Upper lobe of left lung (tissue), 6 donors: ENCODE data around the gene NME3. TPM values are rescaled to one million over a fixed set of nuclear protein-coding genes. Genes with fewer than 3 reads are reported as not detected.

Experiments used
- ATAC-seq, 2 donors: fragments of 200-7000 bp; cut with Tn5 transposase; one replicate each; pipeline ENCODE4 v1.9.1; 2022; ENCODE audit warnings: mild to moderate bottlenecking in 2 of 2, moderate library complexity in 2 of 2; ENCODE audit not compliant: low FRiP score in 2 of 2
- DNase-seq, 2 donors: peaks; one replicate each; pipeline ENCODE4 v3.0.0-alpha.2; 2019 to 2020
- H3K27ac ChIP-seq, 4 donors: fragments of 200-600 bp; sonication (generic); one replicate each; pipeline ENCODE4 v1.5.1; 2016 to 2019
- H3K27me3 ChIP-seq, 4 donors: fragments of 200-600 bp; sonication (generic); one replicate each; pipeline ENCODE4 v1.5.1; 2017 to 2019
- H3K36me3 ChIP-seq, 4 donors: fragments of 200-600 bp; sonication (generic); one replicate each; pipeline ENCODE4 v1.5.1; 2016 to 2019
- H3K4me1 ChIP-seq, 4 donors: fragments of 200-600 bp; sonication (generic); one replicate each; pipeline ENCODE4 v1.5.1; 2018 to 2019
- H3K4me3 ChIP-seq, 4 donors: fragments of 200-600 bp; sonication (generic); one replicate each; pipeline ENCODE4 v1.5.1; 2017 to 2019; ENCODE audit warnings: mild to moderate bottlenecking in 2 of 4, moderate library complexity in 1 of 4
- H3K9me3 ChIP-seq, 4 donors: fragments of 200-600 bp; sonication (generic); one replicate each; pipeline ENCODE4 v1.5.1; 2018 to 2019
- CTCF ChIP-seq, 6 experiments: fragments of 450-650 bp in 4 of 6; fragments of 200-600 bp in 2 of 6; sonication (generic) in 2 of 6; IDR thresholded peaks; one replicate each; pipeline ENCODE4 v1.5.1; 2016 to 2019; ENCODE audit warnings: antibody characterized with exemption in 6 of 6
- EP300 ChIP-seq, 4 donors: sonication (generic); formaldehyde crosslinking; IDR thresholded peaks; one replicate each; pipeline ENCODE4 v1.5.1; 2017; ENCODE audit warnings: antibody characterized with exemption in 4 of 4, control low read depth in 2 of 4
- POLR2A ChIP-seq, 4 donors: fragments of 450-650 bp; IDR thresholded peaks; one replicate each; pipeline ENCODE4 v1.5.1; 2016 to 2017; ENCODE audit warnings: antibody characterized with exemption in 4 of 4, mild to moderate bottlenecking in 2 of 4
- POLR2AphosphoS5 ChIP-seq, 2 donors: sonication (generic); formaldehyde crosslinking; IDR thresholded peaks; one replicate each; pipeline ENCODE4 v1.5.1; 2017; ENCODE audit warnings: antibody characterized with exemption in 2 of 2
- WGBS, 2 donors: methylation state at CpG; one replicate each; pipeline ENCODE4 v1.1.5; 2017 to 2018; 5-methylcytosine and 5-hydroxymethylcytosine counted together
- total RNA-seq, 6 donors: library from RNA; depleted of rRNA in 4 of 6; stranded (reverse); fragments of >200 nt in 4 of 6; gene quantifications; one replicate each; pipeline versions ENCODE4 v1.1.0 to v1.2.1, GENCODE V29; 2016 to 2021
- donor health status: DM: no; HTN: no; CAD: no; lungs with moderate emphysema.
- donor health status: DM: no; HTN: yes; CAD: no; lungs with severe emphysema.

NME3 gene
- total RNA-seq, 6 donors from 2014 or later = 57.8 to 155 (median 78.9) TPM

GRCh38 chr16:1745181-1745899, 26.0 kb downstream of the NME3 start:
- Histone ChIP-seq H3K27me3 (no peaks in the 10 kb centered on the region), H3K4me3 (no peak overlapping the region), H3K9me3 (no peaks in the 10 kb centered on the region), H3K27ac (no peak overlapping the region), H3K36me3 (peaks cover 11 to 92% (median 77%) of the 10 kb centered on the region in 4 donors), H3K4me1 (no peaks in the 10 kb centered on the region)
- TF ChIP-seq POLR2AphosphoS5 (IDR thresholded peaks at IDR 0.05) = no peak
- no peak for TF ChIP-seq CTCF (IDR thresholded peaks at IDR 0.05)
- TF ChIP-seq EP300 (IDR thresholded peaks at IDR 0.05) = no peak
- TF ChIP-seq POLR2A (IDR thresholded peaks at IDR 0.05) = no peak
- WGBS, 2 donors = 86 to 95% methylated on average over 9 to 25 of the region's 25 CpGs
- DNase-seq (peak in 1 of 2 donors; percentile 71), ATAC-seq (peak in 1 of 2 donors; percentile 5)

- H3K36me3 ChIP-seq = peaks cover 9 to 84% (median 73%) of the 10 kb centered on the region in 4 donors
- no peaks in the 10 kb centered on the region for H3K9me3 ChIP-seq
- no peak for TF ChIP-seq CTCF (IDR thresholded peaks at IDR 0.05)
- no peak for TF ChIP-seq EP300 (IDR thresholded peaks at IDR 0.05)
- TF ChIP-seq POLR2AphosphoS5 (IDR thresholded peaks at IDR 0.05) = no peak
- H3K27me3 ChIP-seq = no peaks in the 10 kb centered on the region
- DNase-seq (peak in 1 of 2 donors; percentile 60), ATAC-seq (no peak)
- H3K4me3 ChIP-seq = no peak overlapping the region
- 94% methylated on average over 17 to 24 of the region's 24 CpGs for WGBS, 2 donors
- H3K4me1 ChIP-seq = no peaks in the 10 kb centered on the region
- H3K27ac ChIP-seq = no peak overlapping the region
These were observed 27.0 kb downstream of the NME3 start for GRCh38 chr16:1744338-1744840.

GRCh38 chr16:1743376-1744337, 27.7 kb downstream of the NME3 start:
- no peaks in the 10 kb centered on the region for H3K4me1 ChIP-seq
- peaks cover 6 to 77% (median 65%) of the 10 kb centered on the region in 4 donors for H3K36me3 ChIP-seq
- H3K4me3 ChIP-seq = no peak overlapping the region
- no peak for ATAC-seq
- 92 to 97% methylated on average over 18 to 28 of the region's 32 CpGs for WGBS, 2 donors
- no peaks in the 10 kb centered on the region for H3K9me3 ChIP-seq
- peak in 1 of 2 donors; percentile 71 for DNase-seq
- no peaks in the 10 kb centered on the region for H3K27me3 ChIP-seq
- H3K27ac ChIP-seq = no peak overlapping the region
- no peak for TF ChIP-seq EP300 (IDR thresholded peaks at IDR 0.05)
- no peak for TF ChIP-seq POLR2A (IDR thresholded peaks at IDR 0.05)
- no peak for TF ChIP-seq POLR2AphosphoS5 (IDR thresholded peaks at IDR 0.05)
- no peak for TF ChIP-seq CTCF (IDR thresholded peaks at IDR 0.05)

GRCh38 chr16:1741553-1742165, 29.7 kb downstream of the NME3 start:
- ATAC-seq = no peak
- TF ChIP-seq POLR2A (IDR thresholded peaks at IDR 0.05) (no peak), CTCF (IDR thresholded peaks at IDR 0.05) (no peak), EP300 (IDR thresholded peaks at IDR 0.05) (no peak), POLR2AphosphoS5 (IDR thresholded peaks at IDR 0.05) (no peak)
- H3K27me3 ChIP-seq = no peaks in the 10 kb centered on the region
- H3K9me3 ChIP-seq = no peaks in the 10 kb centered on the region
- DNase-seq = peak in 1 of 2 donors; percentile 59
- H3K4me1 ChIP-seq = no peaks in the 10 kb centered on the region
- H3K36me3 ChIP-seq = peaks cover 0 to 57% (median 45%) of the 10 kb centered on the region in 4 donors
- H3K4me3 ChIP-seq = no peak overlapping the region
- no peak overlapping the region for H3K27ac ChIP-seq
- WGBS, 2 donors = 80 to 94% methylated on average over 1 to 19 of the region's 19 CpGs
